AG20443 (cell line): Measurements from ENCODE around the gene ALG12.

Experiments used
- DNase-seq: peaks from one replicate; pipeline ENCODE4 v3.0.0; 2012; ENCODE audit warnings: low spot score, mixed read lengths

The ALG12 gene

DNA sequence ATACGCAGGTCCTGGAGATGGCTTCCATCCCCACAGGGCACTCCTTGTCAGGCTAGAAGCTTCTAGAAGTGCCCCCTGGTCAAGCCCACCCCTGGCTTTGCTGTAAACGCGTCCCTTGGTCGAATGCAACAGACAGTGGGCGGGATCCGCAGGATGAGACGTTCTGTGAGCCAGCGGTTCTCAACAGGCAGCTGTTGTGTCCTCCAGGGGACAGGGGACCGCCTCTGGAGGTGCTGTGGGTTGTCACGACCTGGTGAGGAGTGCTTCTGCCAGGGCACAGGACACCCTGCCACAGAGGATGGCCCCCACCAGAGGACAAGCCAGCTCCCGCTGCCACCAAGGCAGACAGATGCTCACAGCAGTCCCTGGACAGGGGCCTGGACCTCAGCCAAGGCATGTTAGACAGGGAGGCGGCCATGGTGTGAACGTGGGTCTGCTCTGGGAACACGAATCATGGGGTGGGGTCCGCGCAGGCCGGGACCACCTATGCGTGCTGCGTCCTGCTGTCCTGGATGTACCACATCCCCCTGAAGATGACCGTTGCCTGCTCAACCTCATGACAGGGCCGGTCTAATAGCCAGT lies 11.8 kb upstream of the ALG12 start:
- no peak for DNase-seq

DNA sequence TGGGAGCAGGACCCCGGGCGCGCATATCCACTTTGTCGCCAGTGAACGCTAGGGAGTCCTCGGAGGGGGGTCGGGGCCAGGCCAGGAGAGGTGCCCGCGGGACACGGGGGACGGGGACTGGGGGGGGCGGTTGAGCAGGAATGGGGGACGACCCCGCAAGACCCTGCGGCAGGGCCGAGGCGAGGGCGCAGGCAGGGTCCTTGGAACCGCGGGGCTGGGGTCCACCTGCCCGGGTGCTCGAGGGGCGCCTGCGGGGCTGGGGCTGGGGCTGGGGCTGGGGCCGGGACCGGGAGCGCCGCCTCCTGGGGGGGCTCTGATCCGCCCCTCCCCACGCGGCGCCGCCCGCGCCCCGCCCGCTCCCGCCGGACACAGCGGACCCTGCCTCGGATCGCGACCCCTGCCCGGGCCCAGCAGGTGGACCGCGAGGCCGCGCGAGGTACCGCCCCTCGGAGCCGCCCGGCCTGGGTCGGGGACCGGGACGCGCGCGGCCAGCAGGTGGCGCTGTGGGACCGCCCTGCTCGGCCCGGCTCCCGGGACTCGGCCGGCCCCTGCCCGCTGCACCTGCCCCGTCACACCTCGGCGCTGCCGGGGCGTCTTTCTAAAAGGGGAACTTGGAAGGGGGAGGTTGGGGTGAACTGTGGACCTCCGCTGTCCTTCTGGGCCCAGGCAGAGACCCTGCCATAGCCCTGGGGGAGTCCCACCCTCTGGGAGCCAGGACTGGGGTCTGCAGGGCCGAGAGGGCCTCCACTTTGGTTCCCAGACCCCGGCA lies 11.2 kb upstream of the ALG12 start:
- DNase-seq = peak; percentile 91

DNA sequence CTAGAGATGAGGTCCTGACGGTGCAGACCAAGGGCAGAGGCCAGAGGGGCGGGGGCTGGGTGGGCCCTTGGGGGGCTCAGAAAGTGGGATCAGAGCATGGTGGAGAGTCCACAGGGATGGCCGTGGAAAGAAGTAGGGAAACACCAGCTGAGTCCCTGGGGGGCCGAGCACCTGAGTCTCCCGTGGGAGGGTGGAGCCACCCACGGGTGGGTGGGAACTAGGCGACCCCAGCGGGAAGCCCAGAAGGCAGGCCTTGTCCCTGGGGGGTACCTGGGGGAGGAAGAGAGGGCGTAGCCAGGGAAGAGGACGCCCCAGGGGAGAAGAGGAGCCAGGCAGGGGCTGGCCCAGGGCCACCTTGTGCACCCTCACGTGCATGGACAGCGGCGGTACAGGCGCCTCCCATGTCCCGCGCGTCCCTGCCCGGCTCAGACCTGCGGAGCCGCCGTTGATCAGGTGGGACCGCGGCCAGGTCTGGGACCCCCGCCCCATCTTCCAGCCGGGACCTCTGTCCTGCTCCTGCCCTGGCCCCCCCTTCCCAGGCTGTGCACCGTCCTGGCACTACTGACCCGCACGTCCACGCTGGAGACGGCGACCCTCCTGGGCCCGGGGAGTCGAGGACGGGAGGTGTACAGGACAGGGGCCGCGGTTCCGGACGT lies 10.4 kb upstream of the ALG12 start:
- no peak for DNase-seq

DNA sequence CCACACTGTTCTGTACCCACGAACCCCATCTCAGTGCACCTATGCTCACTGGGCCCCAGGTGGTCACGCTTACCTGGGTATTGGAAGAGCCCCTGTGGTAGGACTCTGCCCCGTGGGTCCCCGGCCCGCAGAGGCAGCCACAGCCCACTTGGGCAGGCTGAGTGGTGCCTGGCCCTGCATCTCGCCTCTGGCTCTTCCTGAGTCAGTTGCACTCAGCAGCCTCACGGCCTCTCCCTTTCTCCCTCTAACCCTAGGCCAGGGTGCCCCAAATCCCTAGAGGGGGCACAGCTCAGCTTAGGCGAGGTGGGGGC lies 9.9 kb upstream of the ALG12 start:
- no peak for DNase-seq

DNA sequence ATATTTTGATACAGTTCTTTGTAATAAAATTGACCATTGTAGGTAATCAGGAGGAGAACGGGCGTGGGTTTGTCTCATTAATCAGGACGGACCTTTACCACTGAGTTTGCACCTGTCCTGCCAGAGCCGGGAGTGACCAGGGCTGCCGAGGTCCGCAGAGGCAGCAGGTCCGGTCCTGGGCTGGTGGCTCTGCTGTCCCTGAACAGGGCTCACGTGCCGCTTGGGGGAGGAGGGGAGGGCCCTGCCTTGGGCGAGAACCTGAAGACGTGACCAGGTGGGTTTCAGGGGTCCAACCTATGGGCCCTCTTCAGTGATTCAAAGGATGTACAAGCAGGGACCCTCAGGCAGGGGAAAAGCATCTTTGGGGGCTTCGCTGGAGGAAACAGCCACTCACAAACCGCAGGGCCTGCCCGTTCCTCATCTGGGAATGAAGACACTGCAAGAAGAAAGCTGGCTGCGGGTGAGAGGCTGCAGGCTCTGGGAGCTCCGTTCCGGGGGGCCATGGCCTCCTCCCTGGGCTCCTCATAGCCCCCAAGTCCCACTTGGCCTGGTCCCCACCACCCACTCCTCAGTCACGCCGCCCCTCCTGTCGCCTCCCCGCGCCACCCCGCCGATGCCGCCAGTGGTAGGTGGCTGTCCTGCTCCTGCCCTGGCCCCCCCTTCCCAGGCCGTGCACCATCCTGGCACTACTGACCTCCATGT lies 9.4 kb upstream of the ALG12 start:
- DNase-seq = no peak

DNA sequence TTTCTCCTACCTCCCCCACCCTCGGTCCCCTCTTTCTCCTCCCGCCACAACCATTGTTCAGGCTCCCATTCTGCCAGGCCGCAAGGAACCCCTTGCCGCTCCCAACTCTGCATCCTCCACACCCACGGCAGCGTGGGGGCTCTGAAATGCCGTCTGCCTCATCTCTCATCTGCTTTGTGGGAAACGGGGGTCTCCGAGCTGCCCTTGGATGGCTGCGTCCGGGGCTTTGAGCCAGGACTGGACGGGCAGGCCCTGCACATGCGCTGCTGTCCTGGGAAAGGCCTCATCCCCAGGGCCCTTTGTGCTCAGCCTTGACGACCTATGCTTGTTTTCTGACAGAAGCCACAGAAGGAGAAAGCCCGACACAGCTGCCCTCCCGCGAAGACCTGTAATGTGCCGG lies 8.7 kb upstream of the ALG12 start:
- no peak for DNase-seq

DNA sequence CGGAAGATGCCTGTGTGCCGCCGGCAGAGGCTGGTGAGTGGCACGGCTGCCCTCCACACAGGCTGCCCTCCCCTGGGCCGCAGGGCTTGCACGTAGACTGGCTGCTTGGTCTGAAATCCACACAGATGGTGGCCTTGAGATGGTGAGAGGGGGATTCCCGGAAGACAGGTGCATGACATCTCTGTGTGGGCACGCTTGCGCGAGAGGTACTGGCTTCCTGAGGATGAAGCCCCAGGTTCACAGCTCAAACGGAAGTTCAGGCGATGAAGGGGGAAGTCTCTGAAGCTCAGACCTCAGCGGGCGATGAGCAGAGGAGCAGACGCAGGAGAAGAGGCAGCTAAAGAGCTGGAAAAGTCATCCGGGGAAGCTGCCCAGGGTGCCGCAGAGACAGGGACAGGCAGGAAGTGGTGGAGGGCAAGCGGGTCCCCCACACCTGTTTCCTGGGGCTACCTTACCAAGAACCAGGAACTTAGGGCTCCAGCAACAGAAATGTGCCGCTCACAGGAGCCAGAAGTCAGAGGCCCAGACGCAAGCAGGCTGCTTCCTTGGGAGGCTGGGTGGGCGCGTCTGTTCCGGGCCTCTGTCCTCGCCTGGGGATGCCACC lies 7.4 kb upstream of the ALG12 start:
- DNase-seq = no peak

DNA sequence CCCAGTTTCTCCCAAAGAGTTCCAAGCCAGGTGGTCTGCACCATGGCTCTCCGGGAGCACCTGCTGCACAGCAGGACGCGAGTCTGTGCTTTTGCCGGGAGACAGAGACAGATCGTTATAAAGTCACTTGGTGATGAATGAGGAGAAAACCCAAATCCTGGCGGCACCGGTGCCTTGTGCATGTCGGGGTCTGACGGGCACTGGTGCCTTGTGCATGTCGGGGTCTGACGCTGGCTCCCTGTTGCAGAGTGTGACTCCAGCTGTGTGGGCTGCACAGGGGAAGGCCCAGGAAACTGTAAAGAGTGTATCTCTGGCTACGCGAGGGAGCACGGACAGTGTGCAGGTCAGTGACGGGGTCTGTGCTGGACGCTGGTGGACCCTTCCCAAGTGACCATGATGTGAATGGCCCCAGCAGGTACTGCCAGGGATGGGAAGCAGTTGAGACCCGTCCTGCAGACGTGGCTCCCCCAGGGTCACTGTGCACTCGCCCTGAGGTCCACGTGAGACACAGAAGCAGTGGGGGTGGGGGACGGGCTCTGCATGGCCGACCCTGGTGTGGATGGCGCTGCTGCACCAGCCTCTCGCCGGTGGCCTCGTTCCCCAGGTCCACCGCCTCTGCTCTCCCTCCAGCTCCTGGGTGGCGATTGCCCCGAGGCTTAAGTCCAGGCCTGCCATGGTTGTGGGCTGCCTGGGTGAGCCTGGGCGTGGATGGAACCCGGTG lies 6.0 kb upstream of the ALG12 start:
- no peak for DNase-seq

DNA sequence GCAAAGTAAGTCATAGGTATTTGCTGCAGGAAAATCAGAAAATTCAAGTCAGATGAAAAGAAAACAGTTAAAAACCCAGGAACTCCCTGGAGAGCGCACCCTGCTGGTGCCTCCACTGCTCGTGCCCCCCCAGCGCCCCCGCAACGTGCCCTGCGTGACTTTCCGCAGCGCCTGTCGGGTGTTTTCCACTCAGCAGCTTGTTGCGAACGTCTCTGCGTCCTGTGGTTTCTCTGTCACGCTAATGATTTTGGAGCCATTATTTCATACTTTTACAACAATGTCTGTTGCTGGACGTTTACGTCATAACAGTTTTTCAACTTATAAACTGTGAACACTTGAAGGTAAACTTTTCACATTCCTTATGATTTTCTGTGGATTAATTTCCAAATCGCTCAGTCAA lies 5.2 kb upstream of the ALG12 start:
- no peak for DNase-seq

DNA sequence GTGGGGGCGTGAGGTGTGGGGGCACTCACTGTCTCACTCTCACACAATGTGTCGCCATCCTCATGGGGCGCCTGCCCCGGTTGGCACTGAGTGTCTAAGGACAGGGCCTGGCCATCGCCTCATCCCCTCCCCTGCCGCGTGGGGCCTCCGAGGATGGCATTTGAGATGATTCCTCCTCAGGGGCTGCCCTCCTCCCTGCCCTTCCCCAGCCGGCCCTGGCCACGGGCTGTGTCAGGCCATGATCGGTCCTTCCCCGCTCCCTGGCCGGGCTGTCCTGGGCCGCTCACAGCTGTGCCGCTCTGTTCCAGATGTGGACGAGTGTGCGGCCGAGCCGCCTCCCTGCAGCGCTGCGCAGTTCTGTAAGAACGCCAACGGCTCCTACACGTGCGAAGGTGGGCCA lies 4.7 kb upstream of the ALG12 start:
- no peak for DNase-seq

DNA sequence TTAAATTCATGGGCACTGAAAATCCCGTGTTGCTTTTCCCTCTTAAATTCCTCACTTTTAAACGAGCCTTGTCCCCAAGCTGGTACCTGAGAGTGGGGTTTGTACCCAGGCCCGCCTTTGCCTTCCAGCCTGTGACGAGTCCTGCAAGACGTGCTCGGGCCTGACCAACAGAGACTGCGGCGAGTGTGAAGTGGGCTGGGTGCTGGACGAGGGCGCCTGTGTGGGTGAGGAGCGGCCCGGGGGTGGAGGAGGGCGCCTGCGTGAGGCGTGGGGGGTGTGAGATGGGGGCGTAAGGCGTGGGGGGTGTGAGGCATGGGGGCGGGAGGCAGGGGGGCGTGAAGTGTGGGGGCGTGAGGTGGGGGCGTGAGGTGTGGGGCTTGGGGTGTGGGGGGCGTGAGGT lies 4.2 kb upstream of the ALG12 start:
- no peak for DNase-seq

DNA sequence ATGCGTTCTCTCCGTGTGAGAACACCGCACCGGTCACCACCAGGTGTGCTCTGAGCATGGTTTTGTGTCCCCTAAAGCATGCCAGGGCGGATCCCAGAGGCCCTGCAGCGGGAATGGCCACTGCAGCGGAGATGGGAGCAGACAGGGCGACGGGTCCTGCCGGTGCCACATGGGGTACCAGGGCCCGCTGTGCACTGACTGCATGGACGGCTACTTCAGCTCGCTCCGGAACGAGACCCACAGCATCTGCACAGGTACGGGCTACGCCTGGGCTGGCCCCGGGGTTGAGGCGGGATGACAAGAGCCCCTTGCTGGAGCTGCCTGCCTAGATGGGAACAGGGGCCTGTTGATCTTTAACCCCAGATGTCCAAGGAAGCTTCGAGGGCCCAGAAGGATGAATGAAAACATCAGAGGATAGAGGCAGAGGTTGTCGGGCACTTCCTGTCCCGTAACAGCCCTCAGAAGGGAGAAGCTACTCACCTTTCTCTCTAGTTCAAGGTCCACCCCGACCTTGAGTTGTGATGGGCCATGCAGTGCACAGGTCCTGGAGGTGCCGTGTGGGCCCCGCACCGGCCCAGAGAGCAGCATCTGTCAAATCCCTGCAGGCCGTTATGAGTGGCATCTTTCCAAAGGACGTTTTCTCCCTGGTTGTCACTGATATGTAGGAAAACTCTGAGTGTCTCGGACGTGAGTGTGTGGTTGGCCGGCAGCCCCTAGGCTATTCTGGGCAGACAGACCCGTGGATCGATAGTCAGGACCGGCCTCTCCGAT lies 3.5 kb upstream of the ALG12 start:
- no peak for DNase-seq

DNA sequence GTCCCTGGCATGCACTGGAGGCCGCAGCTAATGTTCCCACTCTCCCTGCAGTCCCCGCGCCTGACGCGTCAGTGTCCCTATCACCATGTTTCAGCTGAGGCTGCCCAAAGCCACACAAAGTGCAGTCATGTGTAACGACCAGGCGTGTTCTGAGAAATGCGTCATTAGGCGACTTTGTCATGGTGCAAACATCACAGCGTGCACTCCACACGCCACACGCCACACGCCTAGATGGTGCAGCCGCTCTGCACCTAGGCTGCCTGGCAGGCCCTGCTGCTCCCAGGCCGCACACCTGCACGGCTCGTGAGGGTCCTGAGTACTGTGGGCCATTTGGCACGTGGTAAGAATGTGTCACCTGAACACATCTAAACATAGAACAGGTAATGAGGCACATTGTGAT lies 2.6 kb upstream of the ALG12 start:
- no peak for DNase-seq

DNA sequence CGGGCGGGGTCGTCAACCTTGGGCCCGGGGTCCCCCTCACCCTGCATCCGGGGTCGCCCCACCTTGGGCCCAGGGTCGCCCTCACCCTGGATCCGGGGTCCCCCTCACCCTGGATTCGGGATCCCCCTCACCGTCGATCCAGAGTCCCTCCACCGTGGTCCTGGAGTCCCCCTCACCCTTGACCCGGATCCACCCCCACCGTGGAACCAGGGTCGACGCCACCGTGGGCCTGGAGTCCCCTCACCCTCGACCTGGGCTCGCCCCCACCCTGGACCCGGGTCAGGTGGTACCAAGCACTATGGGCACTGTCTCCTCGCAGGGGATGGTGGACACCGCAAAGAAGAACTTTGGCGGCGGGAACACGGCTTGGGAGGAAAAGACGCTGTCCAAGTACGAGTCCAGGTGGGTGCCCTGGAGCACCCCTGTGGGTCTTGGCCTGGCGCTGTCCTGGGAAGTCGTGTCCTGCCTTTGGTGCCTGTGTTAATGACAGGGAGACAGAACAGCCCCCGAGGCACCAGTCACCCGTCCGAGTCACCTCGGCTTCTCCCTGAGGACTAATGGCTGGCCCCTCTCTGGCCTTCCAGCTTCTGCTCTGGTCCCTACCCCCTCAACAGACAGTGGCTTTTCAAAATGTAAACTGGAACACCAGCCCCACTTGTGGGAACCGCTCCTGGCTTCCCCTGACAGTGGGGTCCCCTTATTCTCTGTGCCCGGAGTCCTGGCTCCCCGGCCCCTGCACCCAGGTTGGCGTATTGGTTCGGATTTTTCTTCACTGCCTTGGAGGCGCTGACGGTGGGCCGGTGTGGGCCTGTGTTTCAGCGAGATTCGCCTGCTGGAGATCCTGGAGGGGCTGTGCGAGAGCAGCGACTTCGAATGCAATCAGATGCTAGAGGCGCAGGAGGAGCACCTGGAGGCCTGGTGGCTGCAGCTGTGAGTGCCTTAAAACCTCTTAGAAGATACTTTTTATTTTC lies 958 bp upstream of the ALG12 start:
- no peak for DNase-seq

DNA sequence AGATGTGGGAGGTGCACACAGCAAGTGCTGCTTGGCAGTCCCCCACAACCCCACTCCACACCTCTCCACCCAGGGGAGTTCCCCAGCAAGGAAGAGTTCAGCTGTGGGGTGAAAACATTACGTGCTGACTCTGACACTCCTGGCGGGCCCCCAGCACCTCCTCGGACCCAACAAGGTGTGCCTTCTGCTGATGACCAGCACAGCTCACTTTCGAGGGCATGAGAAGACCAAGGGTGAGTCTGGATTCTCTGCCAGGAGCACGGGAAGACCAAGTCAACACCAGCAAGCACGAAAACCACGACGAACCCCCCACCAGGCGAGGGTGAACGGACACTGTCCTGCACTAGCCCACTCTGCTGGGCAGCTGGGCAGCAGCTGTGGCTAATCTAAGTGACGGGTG lies 1.4 kb downstream of the ALG12 start:
- DNase-seq = no peak

DNA sequence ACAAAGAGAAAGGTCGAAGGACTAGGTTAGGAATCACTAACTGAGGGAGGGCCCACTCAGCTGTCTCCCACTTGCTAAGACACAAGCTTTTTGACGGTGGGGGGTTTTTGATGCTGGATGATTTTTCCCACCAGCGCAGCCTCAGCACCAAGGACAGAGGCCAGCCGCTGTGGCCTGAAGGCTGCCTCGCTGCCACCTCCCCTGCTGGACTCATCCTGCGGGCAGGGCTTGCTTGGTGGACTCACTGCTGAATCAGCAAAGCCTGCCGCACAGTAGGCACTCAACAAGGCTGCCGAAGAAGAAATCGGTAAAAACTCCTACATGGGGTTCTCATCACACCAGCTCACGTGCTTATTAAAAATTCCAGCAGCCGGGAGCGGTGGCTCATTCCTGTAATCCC lies 2.6 kb downstream of the ALG12 start:
- DNase-seq = no peak

DNA sequence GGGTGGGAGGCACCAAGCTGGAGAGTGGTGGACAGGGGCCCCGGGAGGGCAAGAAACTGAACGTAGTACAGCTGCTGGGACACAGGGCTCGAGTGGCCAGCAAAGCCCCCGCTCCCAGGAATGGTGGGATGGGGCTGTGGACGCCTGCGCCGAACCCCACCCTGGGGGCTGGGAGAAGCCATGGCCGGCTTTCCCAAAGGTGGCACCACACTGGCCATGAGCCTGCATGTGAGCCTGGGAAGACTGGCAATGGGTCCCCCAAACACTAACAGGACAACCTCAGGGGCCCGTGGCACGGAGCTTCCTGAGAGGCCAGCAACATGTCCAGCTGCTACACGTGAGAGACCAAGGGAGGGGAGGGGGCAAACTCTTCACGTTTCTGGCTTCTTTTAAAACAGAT lies 4.0 kb downstream of the ALG12 start:
- DNase-seq = no peak

DNA sequence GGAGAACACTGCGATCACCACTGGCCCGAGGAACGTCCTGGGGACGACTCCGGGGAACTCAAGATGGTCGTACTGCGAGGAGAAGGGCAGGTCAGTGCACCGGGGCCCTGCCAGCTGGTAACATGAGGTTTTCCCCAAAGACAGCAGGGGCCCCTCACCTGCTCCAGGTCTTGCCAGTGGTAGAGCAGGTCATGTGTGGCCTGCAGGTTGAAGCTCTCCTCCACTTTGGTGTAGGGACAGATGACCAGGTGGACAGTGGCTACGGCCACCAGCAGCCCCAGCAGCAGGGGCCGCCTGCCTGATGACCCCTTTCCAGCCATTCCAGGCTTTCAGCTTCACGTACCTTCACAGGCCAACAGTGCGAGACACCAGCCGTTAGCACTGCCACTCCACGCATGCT lies 4.8 kb downstream of the ALG12 start:
- no peak for DNase-seq

DNA sequence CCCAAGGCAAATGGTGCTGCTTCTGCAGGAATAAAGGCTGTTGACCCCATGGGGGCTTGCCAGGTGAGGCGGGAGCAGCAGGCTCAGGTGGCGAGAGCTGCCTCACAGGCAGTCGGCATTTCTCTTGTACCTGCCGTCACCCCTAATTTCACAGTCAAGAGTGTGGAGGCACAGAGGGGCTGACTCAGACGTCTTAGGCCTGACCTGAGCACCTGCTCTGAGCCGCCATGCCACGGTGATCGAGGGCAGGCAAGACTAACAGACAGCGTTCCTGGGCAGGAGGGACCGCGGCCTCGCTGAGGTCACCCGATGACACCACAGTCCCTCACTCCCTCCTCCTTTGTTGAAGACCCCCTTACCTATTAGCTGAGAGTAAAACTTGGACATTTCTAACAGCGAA lies 5.2 kb downstream of the ALG12 start:
- DNase-seq = no peak
